WTC11 (cell line): Measurements from ENCODE around the gene CTCFL. TPM values are rescaled to one million over a fixed set of nuclear protein-coding genes. Genes with fewer than 3 reads are reported as not detected.
A peak's percentile ranks its signal among the peaks of the same experiment; 100 is the strongest.

Source experiments
- ATAC-seq: fragments of 200-7000 bp; cut with Tn5 transposase; 2 replicates; pipeline ENCODE4 v1.10.0; 2021; ENCODE audit warnings: mild to moderate bottlenecking, moderate library complexity
- CTCF ChIA-PET: fragments of 300-600 bp; sonication (Branson Sonifier 250); formaldehyde crosslinking; loops from one replicate; lab custom pipeline; 2021; ENCODE audit warnings: antibody characterized with exemption; lab: Charles Lee
- POLR2A ChIA-PET: fragments of 350-600 bp; sonication (Branson Sonifier 250); formaldehyde crosslinking; loops from one replicate; lab custom pipeline; 2021; ENCODE audit warnings: antibody characterized with exemption; lab: Charles Lee
- DNase-seq: peaks from one replicate; pipeline ENCODE4 v3.0.0; 2021; ENCODE audit warnings: low spot score
- H3K27ac Mint-ChIP-seq: 2 replicates; pipeline ENCODE4 v1.8.0; 2021; ENCODE audit warnings: mixed read lengths
- H3K27me3 Mint-ChIP-seq: 2 replicates; pipeline ENCODE4 v1.8.0; 2021; ENCODE audit warnings: low read depth, mild to moderate bottlenecking, moderate library complexity, mixed read lengths
- H3K36me3 Mint-ChIP-seq: 2 replicates; pipeline ENCODE4 v1.8.0; 2021; ENCODE audit warnings: mixed read lengths
- H3K4me1 Mint-ChIP-seq: 2 replicates; pipeline ENCODE4 v1.8.0; 2022; ENCODE audit warnings: mixed read lengths
- H3K4me3 Mint-ChIP-seq: 2 replicates; pipeline ENCODE4 v1.8.0; 2021; ENCODE audit warnings: mild to moderate bottlenecking, moderate library complexity, mixed read lengths
- H3K9me3 Mint-ChIP-seq: 2 replicates; pipeline ENCODE4 v1.8.0; 2021; ENCODE audit warnings: mixed read lengths
- ATF2 ChIP-seq: sonication (generic); formaldehyde crosslinking; IDR thresholded peaks from 2 replicates; pipeline ENCODE4 v1.8.1; 2022; ENCODE audit warnings: low read depth, missing genetic modification reagents, borderline replicate concordance
- E2F1 ChIP-seq: sonication (generic); formaldehyde crosslinking; IDR thresholded peaks from 2 replicates; pipeline ENCODE4 v1.8.0; 2022; ENCODE audit warnings: mild to moderate bottlenecking, missing genetic modification reagents
- E2F5 ChIP-seq: sonication (generic); formaldehyde crosslinking; IDR thresholded peaks from 2 replicates; pipeline ENCODE4 v1.8.1; 2022; ENCODE audit warnings: mild to moderate bottlenecking, moderate library complexity, missing genetic modification reagents
- ELF4 ChIP-seq: sonication (generic); formaldehyde crosslinking; IDR thresholded peaks from 2 replicates; pipeline ENCODE4 v1.8.1; 2022; ENCODE audit warnings: low read depth, mild to moderate bottlenecking, moderate library complexity, missing genetic modification reagents
- GABPB1 ChIP-seq: sonication (generic); formaldehyde crosslinking; IDR thresholded peaks from 2 replicates; pipeline ENCODE4 v1.8.1; 2023; ENCODE audit warnings: mild to moderate bottlenecking, missing genetic modification reagents
- KAT7 ChIP-seq: sonication (generic); formaldehyde crosslinking; IDR thresholded peaks from 2 replicates; pipeline ENCODE4 v1.8.1; 2023; ENCODE audit warnings: missing genetic modification reagents, mild to moderate bottlenecking, borderline replicate concordance
- MYBL2 ChIP-seq: sonication (generic); formaldehyde crosslinking; IDR thresholded peaks from 2 replicates; pipeline ENCODE4 v1.8.1; 2023; ENCODE audit warnings: mild to moderate bottlenecking, moderate library complexity, missing genetic modification reagents
- NFATC4 ChIP-seq: fragments of 250-450 bp; sonication (Bioruptor Pico); IDR thresholded peaks from 2 replicates; pipeline ENCODE4 v1.9.0; 2021; ENCODE audit warnings: mild to moderate bottlenecking
- SP1 ChIP-seq: sonication (generic); formaldehyde crosslinking; conservative IDR thresholded peaks from 2 replicates; pipeline ENCODE4 v1.8.1; 2022; ENCODE audit warnings: missing genetic modification reagents
- TP53 ChIP-seq: sonication (generic); formaldehyde crosslinking; IDR thresholded peaks from 2 replicates; pipeline ENCODE4 v1.8.1; 2023; ENCODE audit warnings: mild to moderate bottlenecking, missing genetic modification reagents
- ZNF232 ChIP-seq: sonication (generic); formaldehyde crosslinking; IDR thresholded peaks from 2 replicates; pipeline ENCODE4 v1.8.0; 2022; ENCODE audit warnings: mild to moderate bottlenecking, missing genetic modification reagents
- ZNF263 ChIP-seq: sonication (generic); formaldehyde crosslinking; IDR thresholded peaks from 2 replicates; pipeline ENCODE4 v1.8.1; 2022; ENCODE audit warnings: low read depth, mild to moderate bottlenecking, moderate library complexity, missing genetic modification reagents
- ZNF281 ChIP-seq: sonication (generic); formaldehyde crosslinking; IDR thresholded peaks from 2 replicates; pipeline ENCODE4 v1.8.0; 2023; ENCODE audit warnings: mild to moderate bottlenecking, missing genetic modification reagents
- ZNF423 ChIP-seq: fragments of 250-450 bp; sonication (Bioruptor Pico); IDR thresholded peaks from 2 replicates; pipeline ENCODE4 v2.1.2; 2022; ENCODE audit warnings: mild to moderate bottlenecking, moderate library complexity
- total RNA-seq: library from RNA; stranded (reverse); gene quantifications from 3 replicates; pipeline ENCODE4 v1.2.3, GENCODE V29; 2021
- TF ChIP-seq, protein P1 (sequence below): sonication (generic); formaldehyde crosslinking; IDR thresholded peaks from 2 replicates; pipeline ENCODE4 v1.8.1; 2022; ENCODE audit warnings: mild to moderate bottlenecking, missing genetic modification reagents, moderate library complexity, borderline replicate concordance
- TF ChIP-seq, protein P2 (sequence below): sonication (generic); formaldehyde crosslinking; IDR thresholded peaks from 2 replicates; pipeline ENCODE4 v1.8.1; 2022; ENCODE audit warnings: missing genetic modification reagents, borderline replicate concordance
- TF ChIP-seq, protein P3 (sequence below): sonication (generic); formaldehyde crosslinking; IDR thresholded peaks from 2 replicates; pipeline ENCODE4 v1.8.1; 2023; ENCODE audit warnings: mild to moderate bottlenecking, missing genetic modification reagents, moderate library complexity

The CTCFL gene
- total RNA-seq, 1 experiment from 2014 or later, result 0.70 TPM

GRCh38 chr20:57509665-57510237 is 15.2 kb downstream of the CTCFL start:
- H3K36me3 Mint-ChIP-seq, result no peaks in the 10 kb centered on the region
- DNase-seq (no peak), ATAC-seq (peak; percentile 62)
- no peak overlapping the region for H3K4me3 Mint-ChIP-seq
- peaks cover 34% of the 10 kb centered on the region for H3K4me1 Mint-ChIP-seq
- TF ChIP-seq, protein P1, sequence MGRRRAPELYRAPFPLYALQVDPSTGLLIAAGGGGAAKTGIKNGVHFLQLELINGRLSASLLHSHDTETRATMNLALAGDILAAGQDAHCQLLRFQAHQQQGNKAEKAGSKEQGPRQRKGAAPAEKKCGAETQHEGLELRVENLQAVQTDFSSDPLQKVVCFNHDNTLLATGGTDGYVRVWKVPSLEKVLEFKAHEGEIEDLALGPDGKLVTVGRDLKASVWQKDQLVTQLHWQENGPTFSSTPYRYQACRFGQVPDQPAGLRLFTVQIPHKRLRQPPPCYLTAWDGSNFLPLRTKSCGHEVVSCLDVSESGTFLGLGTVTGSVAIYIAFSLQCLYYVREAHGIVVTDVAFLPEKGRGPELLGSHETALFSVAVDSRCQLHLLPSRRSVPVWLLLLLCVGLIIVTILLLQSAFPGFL (CRISPR knock-in tag), result no peak
- no peak for TF ChIP-seq E2F5 (CRISPR knock-in tag)
- no peak for TF ChIP-seq ZNF281 (CRISPR knock-in tag)
- TF ChIP-seq ZNF232 (CRISPR knock-in tag), result no peak
- TF ChIP-seq E2F1 (CRISPR knock-in tag), result no peak
- TF ChIP-seq, protein P2, sequence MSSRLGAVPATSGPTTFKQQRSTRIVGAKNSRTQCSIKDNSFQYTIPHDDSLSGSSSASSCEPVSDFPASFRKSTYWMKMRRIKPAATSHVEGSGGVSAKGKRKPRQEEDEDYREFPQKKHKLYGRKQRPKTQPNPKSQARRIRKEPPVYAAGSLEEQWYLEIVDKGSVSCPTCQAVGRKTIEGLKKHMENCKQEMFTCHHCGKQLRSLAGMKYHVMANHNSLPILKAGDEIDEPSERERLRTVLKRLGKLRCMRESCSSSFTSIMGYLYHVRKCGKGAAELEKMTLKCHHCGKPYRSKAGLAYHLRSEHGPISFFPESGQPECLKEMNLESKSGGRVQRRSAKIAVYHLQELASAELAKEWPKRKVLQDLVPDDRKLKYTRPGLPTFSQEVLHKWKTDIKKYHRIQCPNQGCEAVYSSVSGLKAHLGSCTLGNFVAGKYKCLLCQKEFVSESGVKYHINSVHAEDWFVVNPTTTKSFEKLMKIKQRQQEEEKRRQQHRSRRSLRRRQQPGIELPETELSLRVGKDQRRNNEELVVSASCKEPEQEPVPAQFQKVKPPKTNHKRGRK (CRISPR knock-in tag), result no peak
- no peak for TF ChIP-seq NFATC4 (CRISPR knock-in tag)
- TF ChIP-seq ZNF423 (CRISPR knock-in tag), result peak; percentile 33; the same call in 1 of the 2 replicates
- no peak for TF ChIP-seq ATF2 (CRISPR knock-in tag)
- no peak for TF ChIP-seq KAT7 (CRISPR knock-in tag)
- TF ChIP-seq, protein P3, sequence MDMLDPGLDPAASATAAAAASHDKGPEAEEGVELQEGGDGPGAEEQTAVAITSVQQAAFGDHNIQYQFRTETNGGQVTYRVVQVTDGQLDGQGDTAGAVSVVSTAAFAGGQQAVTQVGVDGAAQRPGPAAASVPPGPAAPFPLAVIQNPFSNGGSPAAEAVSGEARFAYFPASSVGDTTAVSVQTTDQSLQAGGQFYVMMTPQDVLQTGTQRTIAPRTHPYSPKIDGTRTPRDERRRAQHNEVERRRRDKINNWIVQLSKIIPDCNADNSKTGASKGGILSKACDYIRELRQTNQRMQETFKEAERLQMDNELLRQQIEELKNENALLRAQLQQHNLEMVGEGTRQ (CRISPR knock-in tag), result no peak
- peak; percentile 69; the same call in 1 of the 2 replicates for TF ChIP-seq ZNF263 (CRISPR knock-in tag)
- ChIA-PET CTCF (interaction anchor here (0.6 to 1.6 kb wide), 6 partner anchors 11 to 87 kb away, joined by 3 to 12 read pairs (median 4); no protein-coding TSS in a partner anchor), POLR2A (no interaction called here)
- peaks cover 3% of the 10 kb centered on the region; the same call in 1 of the 2 replicates for H3K9me3 Mint-ChIP-seq
- no peak overlapping the region for H3K27ac Mint-ChIP-seq
- H3K27me3 Mint-ChIP-seq, result no peaks in the 10 kb centered on the region

- Mint-ChIP-seq H3K27ac (no peak overlapping the region), H3K4me1 (peaks cover 26% of the 10 kb centered on the region), H3K27me3 (no peaks in the 10 kb centered on the region), H3K4me3 (no peak overlapping the region), H3K9me3 (peaks cover 3% of the 10 kb centered on the region; the same call in 1 of the 2 replicates), H3K36me3 (no peaks in the 10 kb centered on the region)
- no peak for ATAC-seq
- TF ChIP-seq SP1 (CRISPR knock-in tag) (no peak), TP53 (CRISPR knock-in tag) (no peak), NFATC4 (CRISPR knock-in tag) (no peak), GABPB1 (no peak), MYBL2 (CRISPR knock-in tag) (no peak), ELF4 (CRISPR knock-in tag) (no peak)
- TF ChIP-seq, protein P2 (CRISPR knock-in tag), result no peak
- no peak for DNase-seq
- CTCF ChIA-PET, result interaction anchor here (0.9 to 1.6 kb wide), 3 partner anchors 10 to 64 kb away, joined by 3 to 12 read pairs (median 5); no protein-coding TSS in a partner anchor
- POLR2A ChIA-PET, result interaction anchor here (0.7 kb wide), 2 partner anchors 10 to 339 kb away, joined by 3 to 5 read pairs; no protein-coding TSS in a partner anchor
Observed at GRCh38 chr20:57508831-57509230, 16.1 kb downstream of the CTCFL start.
